Left renal pelvis (tissue), 4 donors: ENCODE measurements around the gene FAM24A. TPM values are rescaled to one million over a fixed set of nuclear protein-coding genes. Genes with fewer than 3 reads are reported as not detected.

ENCODE experiments used
- DNase-seq, 4 donors: peaks; one replicate each; pipeline ENCODE4 v3.0.0-alpha.2; 2013; ENCODE audit warnings: low read depth in 4 of 4, low spot score in 3 of 4
- polyA plus RNA-seq, 4 donors: library from polyadenylated mRNA; unstranded; fragments of 120-200 nt; gene quantifications; one replicate each; pipeline ENCODE4 v1.2.1, GENCODE V29; 2013; ENCODE audit not compliant: insufficient read length in 4 of 4

The FAM24A gene
- polyA plus RNA-seq, 4 donors: not detected

DNA sequence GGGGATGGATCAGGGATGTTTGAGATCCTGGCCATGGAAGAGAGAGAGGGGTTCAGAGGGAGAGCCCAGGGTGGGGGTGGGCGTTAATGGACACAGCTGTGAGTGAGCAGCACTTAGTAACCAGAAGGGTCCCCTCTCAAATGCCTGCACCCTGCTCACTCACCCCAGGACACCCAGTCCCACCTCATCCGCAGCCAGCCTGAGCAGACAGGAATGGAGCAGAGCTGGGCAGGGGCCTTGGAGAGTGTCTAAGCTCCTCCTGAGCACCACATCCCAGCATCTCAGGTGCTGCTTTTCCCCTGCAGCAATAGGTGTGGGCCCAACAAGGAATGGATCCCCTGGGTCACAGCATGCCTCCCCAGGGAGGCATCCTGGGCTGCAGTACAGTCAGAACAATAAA lies 5.3 kb downstream of the FAM24A start:
- DNase-seq: no peak

DNA sequence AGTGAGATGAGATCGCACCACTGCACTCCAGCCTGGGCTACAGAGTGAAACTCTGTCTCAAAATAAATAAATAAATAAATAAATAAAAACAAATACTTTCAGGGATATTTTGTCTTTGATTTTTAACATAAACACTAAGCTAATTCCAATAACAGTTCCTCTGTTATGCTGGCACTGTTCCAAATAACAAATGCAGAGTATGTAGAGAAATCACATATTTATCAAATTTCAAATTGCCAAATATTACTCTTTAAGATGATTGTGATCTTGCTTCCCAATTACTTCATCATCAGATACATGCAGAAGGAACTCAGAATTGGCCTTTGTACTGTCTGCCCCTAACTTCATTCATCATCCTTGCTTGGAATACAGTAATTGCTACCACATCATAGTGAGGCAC lies 19.7 kb downstream of the FAM24A start:
- no peak for DNase-seq

DNA sequence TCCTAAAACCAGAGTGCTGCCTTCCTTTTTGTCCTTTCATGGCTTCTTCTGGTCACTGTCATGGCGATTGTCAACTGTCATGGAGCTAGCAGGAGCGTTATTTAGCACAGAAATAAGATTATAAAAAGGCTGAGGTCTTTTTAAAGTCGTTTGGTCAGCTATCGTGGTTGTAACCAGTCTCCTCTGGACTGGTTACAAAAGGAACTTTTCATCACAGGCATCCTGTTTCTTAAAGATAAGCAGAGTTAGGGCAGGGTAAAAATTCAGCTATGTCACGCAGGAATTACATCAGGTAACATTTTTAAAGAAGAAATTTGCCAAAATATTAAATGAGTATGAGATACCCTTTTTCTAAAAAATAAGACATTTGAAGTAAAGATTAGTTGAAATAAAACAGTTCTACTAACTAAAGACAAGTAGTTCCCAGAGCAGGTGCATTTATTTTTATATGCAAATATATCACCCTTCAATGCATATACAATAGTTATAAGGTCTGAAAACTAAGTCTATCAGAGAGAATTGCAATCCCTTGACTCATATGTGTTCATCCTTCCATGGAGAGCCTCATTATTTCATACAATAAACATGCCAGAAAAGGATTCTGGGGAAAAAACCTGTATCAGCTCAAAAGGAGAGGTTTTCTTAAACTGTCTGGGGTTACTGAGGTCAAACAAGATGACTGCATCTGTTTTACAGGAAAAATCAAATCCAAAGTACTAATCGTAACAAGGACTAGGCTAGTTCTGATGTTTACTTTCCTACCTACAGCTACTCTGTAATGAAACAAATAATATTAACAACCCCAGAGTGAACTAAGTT lies 20.9 kb downstream of the FAM24A start:
- DNase-seq: no peak

DNA sequence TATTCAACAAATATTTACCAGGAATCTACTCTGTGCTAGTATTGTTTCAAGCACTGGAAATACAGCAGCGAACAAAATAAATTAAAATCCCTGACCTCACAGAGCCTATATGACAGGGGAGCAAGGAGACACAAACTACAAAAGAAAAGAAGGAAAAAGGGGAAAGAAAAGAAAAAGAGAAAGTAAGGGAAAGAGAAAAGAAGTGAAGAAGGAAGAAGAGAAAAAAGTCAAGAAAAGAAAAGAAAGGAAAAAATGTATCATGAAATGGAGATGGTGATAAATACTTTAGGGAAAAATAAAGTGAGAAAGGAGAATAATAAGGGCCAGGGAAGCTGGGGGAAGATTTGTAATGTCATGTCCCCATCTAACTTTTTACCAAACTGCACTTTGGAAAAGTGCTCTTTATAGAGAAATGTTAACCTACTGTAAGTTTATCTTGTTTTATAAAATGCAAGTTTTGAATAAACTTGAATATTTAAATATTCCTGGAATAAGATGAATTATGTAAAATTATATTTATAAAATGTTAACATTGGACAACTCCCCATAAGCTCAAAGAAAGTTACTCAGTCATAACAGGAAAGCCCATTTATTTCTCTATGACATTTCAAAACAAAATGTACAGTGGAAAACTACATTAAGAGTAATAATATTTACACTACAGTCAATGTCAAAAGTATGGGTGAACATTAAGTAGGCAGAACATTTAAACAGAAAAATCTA lies 28.9 kb downstream of the FAM24A start:
- DNase-seq: no peak

DNA sequence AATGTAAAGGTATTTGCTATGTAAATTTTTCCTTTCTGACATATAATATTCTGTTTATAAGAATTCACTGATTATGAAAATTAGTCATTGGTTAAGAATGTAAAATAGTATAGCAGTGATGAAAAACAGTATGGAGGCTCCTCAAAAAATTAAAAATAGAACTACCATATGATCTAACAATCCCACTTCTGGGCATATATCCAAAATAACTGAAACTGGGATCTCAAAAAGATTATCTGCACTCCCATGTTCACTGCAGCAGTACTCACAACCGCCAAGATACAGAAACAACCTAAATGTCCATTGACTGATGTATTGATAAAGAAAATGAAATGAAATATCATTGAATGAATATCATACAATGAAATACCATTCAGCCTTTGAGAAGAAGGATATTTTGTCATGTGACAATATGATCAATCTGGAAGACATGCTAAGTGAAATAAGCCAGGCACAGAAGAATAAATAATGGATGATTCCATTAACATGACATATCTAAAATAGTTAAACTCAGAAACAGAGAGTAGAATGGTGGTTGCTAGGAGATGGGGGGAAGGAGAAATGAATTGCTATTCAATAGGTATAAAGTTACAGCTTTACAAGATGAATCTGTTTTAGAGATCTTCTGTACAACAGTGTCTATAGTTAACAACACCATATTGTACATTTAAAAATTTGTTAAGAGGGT lies 29.6 kb downstream of the FAM24A start:
- no peak for DNase-seq

DNA sequence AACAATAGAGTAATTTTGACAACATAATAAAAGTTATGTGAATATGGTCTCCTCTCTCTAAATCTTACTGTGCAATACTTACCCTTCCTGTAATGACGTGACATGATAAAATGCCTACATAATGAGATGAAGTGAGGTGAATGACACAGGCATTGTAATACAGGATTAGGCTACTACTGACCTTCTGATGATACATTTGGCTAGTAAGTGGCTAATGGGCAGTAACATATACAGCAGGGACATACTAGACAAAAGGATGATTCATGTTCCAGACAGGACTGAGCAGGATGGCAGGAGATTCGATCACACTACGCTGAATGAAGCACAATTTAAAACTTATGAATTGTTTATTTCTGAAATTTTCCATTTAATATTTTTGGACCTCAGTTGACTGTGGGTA lies 38.9 kb downstream of the FAM24A start:
- DNase-seq: no peak

DNA sequence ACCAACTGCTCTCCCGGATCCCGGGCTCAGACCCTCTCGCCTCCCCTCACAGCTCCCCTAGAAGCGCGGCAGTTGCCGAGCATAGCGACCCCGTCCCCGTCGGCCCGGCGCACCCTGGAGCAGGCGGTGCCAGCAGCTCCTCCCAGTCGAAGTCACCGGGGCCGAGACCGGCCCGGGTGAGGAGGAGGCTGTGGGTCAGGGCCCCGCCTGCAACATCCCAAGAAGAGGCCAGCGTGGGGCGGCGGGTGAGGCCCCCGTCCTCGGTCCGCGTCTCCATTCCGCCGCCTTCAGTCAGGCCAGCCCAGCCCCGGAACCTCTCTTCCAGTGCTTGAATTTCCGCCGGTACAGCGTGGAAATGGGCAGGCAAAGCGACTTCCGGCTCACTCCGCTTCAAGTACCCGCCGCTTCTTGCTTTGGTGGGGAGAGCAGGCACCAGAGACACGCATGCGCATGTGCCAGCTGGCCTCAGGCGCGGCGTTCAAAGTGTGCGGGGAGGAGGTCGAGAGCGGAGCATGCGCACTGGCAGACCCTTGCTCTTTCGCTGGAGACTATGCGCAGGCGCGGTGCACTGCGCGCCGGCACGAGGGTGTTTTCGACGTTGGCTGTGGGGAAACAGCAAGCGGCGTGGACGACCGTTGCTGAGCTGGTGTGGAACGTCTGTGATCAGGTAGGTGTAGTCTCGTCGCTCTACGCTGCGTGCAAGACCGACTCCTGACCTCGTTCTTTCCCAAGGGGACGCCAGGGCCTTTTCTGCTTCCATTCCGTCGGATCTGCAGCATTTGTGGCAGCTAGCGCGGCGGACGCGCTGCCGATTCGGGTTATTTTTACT lies 43.7 kb downstream of the FAM24A start, which contains the start of gene C10orf88:
Gene C10orf88 (minus strand): TSS at position 326 of the 829 bp plus-strand sequence. CDS start 49 bp downstream, at position 277.
- DNase-seq: peak; percentile 94 to 95 (median 95)

DNA sequence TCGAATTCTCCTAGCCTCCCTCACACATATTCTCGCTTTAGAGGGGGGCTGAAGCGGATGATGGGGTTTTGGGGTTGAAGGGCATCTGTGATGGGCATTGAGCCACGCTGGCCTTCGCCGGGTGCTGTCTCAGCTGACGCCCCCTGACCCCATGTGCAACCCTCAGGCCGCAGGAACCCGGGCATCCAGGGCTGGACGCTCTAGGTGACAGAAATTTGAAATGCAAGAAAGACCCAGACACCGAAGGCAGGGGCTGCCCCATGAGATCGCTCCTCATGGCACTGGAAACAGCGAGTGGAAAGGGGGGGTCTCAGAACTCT lies 44.3 kb downstream of the FAM24A start:
- DNase-seq: no peak

DNA sequence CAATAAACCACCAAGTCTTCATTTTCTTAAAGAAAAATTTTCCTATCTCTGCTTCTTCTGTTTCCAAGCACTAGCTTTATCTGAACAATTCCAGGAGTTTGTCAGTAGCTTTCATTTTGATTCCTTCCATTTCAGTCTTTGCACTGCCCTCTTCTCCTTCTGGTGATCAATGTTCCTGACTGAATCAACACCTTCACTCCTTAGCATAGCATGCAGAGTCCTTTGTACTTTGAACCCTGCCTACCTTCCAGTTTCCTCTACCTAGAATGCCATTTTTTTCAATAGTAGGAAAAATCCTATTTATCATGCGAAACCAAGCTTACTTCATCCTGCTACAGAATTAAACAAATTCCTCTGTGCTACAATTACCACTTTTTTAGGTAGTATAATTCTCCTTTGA lies 45.5 kb downstream of the FAM24A start:
- DNase-seq: no peak

DNA sequence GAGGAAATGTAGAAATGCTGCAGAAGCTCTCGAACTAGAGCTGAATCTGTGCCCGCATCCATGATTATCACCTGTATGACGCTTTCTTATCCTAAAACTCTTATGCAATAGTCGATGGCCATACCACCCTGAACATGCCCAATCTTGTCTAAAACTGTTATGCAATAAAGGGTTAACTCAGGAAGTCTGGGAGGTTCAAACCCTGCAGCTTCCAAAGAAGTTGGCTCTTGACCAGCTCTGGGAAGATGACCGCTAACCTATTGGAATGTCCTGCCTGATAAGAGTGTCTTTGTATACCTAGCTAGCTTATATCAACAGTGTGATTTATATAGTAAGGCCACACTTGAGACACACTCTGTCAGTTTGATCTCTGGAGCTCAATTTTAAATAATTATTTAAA lies 47.1 kb downstream of the FAM24A start:
- no peak for DNase-seq

DNA sequence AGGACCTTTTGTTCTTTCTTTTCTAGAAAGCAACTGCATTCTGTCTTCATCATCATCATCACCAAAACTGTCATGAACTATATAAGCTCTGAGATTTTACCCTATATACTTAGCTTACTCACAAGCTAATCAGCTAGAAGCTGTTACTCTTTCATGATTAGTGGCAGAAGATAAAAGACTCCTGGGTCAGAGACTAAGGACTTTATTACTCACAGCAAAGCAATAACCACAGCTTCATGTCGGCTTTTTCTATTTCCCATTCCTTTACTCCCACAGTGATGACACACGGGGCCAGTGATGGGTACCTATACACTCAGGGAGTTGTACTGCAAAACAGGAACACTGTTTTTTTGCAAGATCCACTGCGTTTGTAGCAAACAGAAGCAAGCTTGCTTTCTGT lies 52.0 kb downstream of the FAM24A start:
- no peak for DNase-seq

Other genes with a start within 250 kb of the FAM24A start
- gene C10orf120, start 210.8 kb upstream of the FAM24A start, polyA plus RNA-seq: not detected
- 1 to 10 TPM; 1.6 to 2.0 (median 2.0) TPM for gene CUZD1, start 64.8 kb upstream of the FAM24A start, polyA plus RNA-seq
- gene FAM24B, start 31.0 kb upstream of the FAM24A start, polyA plus RNA-seq: 1 to 10 TPM; 3.9 to 7.8 (median 6.4) TPM
- 10 to 100 TPM; 18.4 to 22.5 (median 19.9) TPM for gene C10orf88, start 43.6 kb downstream of the FAM24A start, polyA plus RNA-seq
- gene PSTK, start 69.8 kb downstream of the FAM24A start, polyA plus RNA-seq: 10 to 100 TPM in 2 of 4 donors, 1 to 10 TPM in 2; 8.4 to 11.6 (median 9.4) TPM
- gene IKZF5, start 98.2 kb downstream of the FAM24A start, polyA plus RNA-seq: 10 to 100 TPM; 20.2 to 27.2 (median 25.5) TPM
- 10 to 100 TPM; 19.8 to 28.3 (median 24.6) TPM for gene ACADSB, start 98.4 kb downstream of the FAM24A start, polyA plus RNA-seq
- under 1 TPM in 2 of 4 donors, not detected in 2; 0.21 to 0.26 TPM for gene HMX3, start 225.4 kb downstream of the FAM24A start, polyA plus RNA-seq
- gene HMX2, start 237.5 kb downstream of the FAM24A start, polyA plus RNA-seq: 1 to 10 TPM in 3 of 4 donors, not detected in 1; 1.0 to 2.8 (median 1.3) TPM
- 100 to 1,000 TPM in 3 of 4 donors, 10 to 100 TPM in 1; 91.8 to 138 (median 121) TPM for gene BUB3, start 243.8 kb downstream of the FAM24A start, polyA plus RNA-seq